ENCODE measurements around the gene RBMY1F. TPM values are rescaled to one million over a fixed set of nuclear protein-coding genes. Genes with fewer than 3 reads are reported as not detected.
"Not testable (repeated sequence)": the region's sequence is repeated elsewhere in the genome, so short reads cannot be mapped to it uniquely, and the experiment has no call there.

RBMY1F gene
- total RNA-seq (not detected), polyA plus RNA-seq (not detected)
- long read RNA-seq, donor 1: 0 reads
- long read RNA-seq, donor 2: 0 reads
- long read RNA-seq, donor 3: 0 reads

DNA sequence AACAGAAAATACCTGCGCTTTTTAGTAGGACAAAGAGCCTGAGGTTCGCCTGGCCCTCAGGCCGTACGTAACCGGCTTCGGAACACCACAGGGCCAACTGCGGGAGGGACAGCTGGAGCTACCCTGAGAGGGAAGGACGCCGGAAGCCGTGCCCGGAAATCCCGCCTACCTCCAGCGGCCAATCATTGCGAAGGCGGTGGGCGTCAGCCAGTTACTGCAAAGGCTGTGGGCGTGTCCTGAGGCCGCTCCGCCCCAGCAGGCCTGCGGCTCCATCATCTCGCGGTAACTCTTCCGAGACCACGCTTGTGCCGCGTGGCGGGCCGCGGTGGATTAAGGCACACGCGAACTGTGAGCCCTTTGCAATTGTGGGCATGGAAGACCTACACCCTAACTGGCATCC is at the start of gene RBMY1F:
Gene RBMY1F (minus strand): TSS at position 101 of the 400 bp plus-strand sequence. CDS start 1,954 bp downstream, outside the sequence.
- ATAC-seq; H3K36me3 ChIP-seq; H3K27me3 ChIP-seq; H3K4me3 ChIP-seq; H3K9me3 ChIP-seq; intact Hi-C loops (cut with DNase I); DNase-seq; H3K4me1 ChIP-seq; H3K27ac ChIP-seq: not testable (repeated sequence)
- WGBS, 2 donors: no CpG with 5 or more reads among the region's 31 CpGs

GRCh38 chrY:22151144-22151543 is 31.6 kb downstream of the RBMY1F start:
- intact Hi-C loops (cut with DNase I); DNase-seq; H3K4me1 ChIP-seq; H3K9me3 ChIP-seq; H3K4me3 ChIP-seq; H3K27me3 ChIP-seq; H3K36me3 ChIP-seq; H3K27ac ChIP-seq; ATAC-seq: not testable (repeated sequence)
- no CpG with 5 or more reads among the region's 4 CpGs for WGBS, 2 donors

DNA sequence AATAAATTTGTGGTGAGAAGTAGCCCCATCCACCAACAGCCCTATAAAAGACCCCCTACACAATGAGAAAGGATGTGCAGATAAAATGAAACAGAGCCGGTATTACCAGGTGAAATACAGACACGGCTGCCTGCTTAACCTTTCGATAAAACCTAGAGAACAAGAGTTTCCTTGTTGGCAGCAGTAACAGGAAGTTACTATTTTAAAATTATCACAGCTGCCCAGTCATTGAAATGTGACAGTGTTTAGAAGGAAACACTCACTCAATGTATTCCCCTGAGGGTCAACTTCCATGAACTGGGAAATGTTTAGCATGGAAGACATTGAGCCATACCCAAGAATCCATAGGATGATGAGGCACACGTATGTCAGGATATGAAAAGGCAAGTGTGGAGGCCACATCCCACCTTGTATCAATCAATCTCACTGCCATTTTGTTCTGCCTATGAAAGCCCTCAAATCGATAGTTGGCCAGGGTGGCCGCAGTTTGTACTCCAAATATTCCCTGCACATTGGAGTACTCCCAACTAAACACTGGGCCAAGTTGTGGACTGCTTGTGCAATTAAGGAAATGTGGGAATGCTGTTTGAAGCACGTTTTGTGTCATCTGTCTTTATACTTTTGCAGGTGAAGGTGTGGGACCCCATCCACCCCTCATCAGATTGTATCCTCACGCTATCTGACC is 41.6 kb downstream of the RBMY1F start:
- H3K36me3 ChIP-seq; intact Hi-C loops (cut with DNase I); H3K4me3 ChIP-seq; DNase-seq; H3K27ac ChIP-seq; H3K27me3 ChIP-seq; H3K4me1 ChIP-seq; H3K9me3 ChIP-seq: not testable (repeated sequence)
- WGBS, 2 donors: no CpG with 5 or more reads among the region's 8 CpGs
- ATAC-seq: peak in 4 of 8 donors; percentile 40 to 74 (median 60)

DNA sequence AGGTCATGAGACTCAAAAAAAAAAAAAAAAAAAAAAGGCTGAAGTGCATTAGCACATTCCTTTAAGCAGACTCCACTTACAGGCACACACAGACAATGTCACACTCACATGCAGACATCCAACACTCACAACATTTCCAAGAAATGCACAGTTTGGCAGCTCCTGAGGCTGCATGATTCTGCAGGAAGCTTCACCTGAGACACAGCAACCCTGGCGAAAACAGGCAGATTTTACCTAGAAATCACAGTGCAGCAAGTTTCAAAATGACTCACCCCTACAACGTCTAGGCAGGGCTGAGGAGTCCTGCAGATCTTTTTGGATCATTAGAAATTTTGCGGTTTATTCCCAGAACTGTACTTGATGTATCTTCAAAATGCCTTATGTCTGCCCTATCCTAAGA is 48.0 kb downstream of the RBMY1F start:
- H3K36me3 ChIP-seq; DNase-seq; H3K4me1 ChIP-seq; H3K9me3 ChIP-seq; ATAC-seq; intact Hi-C loops (cut with DNase I); H3K27ac ChIP-seq; H3K27me3 ChIP-seq; H3K4me3 ChIP-seq: not testable (repeated sequence)
- no CpG with 5 or more reads among the region's 3 CpGs for WGBS, 2 donors

GRCh38 chrY:22130494-22130893 is 52.2 kb downstream of the RBMY1F start:
- DNase-seq; H3K36me3 ChIP-seq; H3K27me3 ChIP-seq; H3K4me3 ChIP-seq; H3K4me1 ChIP-seq; H3K27ac ChIP-seq; H3K9me3 ChIP-seq; intact Hi-C loops (cut with DNase I): not testable (repeated sequence)
- ATAC-seq: peak in 4 of 8 donors; percentile 71 to 93 (median 83)
- WGBS, 2 donors: no CpG with 5 or more reads among the region's 8 CpGs

Other genes starting within 250 kb of the RBMY1F start
- not detected for gene RBMY1J, start 220.5 kb upstream of the RBMY1F start, total RNA-seq
- not detected for gene RBMY1J, start 220.5 kb upstream of the RBMY1F start, polyA plus RNA-seq

Data from heart right ventricle (tissue), 16 donors.